OCI-LY7 (cell line): Measurements from ENCODE around the gene TXNL1.

Experiments
- CTCF ChIP-seq: fragments of 200-600 bp; sonication (generic); conservative IDR thresholded peaks from 2 replicates; pipeline ENCODE4 v1.5.1; 2014; ENCODE audit warnings: mild to moderate bottlenecking, antibody characterized with exemption, low read length, moderate library complexity, mixed read lengths
- EZH2phosphoT487 ChIP-seq: fragments of 200-600 bp; sonication (generic); IDR thresholded peaks from 2 replicates; pipeline ENCODE4 v1.6.1; 2018; ENCODE audit warnings: low read depth, borderline replicate concordance, mild to moderate bottlenecking, mixed run types, antibody characterized with exemption, low read length, moderate library complexity, mixed read lengths

- TF ChIP-seq CTCF (no peak), EZH2phosphoT487 (no peak)
Measured at GRCh38 chr18:56662502-56662901, 24.1 kb upstream of the TXNL1 start.
